ENCODE results near the gene SAMD4B. TPM values are rescaled to one million over a fixed set of nuclear protein-coding genes. Genes with fewer than 3 reads are reported as not detected.

The SAMD4B gene
- total RNA-seq, 2 experiments from 2014 or later = 59.4 to 60.0 TPM

DNA sequence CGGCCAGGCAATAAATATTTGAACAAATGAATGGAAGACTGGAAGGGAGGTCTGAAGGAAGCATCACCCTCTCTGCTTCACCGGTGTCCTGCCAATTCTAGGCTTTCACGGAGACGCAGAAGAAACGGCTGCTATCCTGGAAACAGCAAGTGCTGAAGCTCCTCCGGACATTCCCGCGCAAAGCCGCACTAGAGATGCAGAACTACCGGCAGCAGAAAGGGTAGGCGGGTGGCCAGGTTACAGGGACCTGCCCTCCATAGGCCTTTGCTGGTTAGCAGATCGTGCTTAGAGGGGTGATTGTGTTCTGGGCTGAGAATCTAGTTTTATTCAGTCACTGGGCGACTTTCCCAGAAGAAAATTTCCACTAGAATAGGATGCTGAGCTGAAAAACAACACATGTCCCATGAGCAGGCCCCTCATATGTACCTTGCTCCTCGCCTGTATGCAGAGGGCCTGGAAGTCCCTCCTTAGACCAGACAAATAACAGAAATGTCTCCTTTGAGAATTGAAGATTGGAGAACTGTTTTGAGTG is 37.7 kb downstream of the SAMD4B start:
- ChIA-PET POLR2A (no interaction called here), CTCF (ENCODE audit: unreplicated experiment) (no interaction called here)
- Histone ChIP-seq H3K79me2 (ENCODE audit: insufficient read depth, low read depth, low read length) (no peaks in the 10 kb centered on the region), H3K9me3 (ENCODE audit: low read length) (no peaks in the 10 kb centered on the region), H3K4me1 (ENCODE audit: insufficient read depth, low read length, poor library complexity, severe bottlenecking) (no peaks in the 10 kb centered on the region), H3K27ac (ENCODE audit: low read depth, low read length, poor library complexity, severe bottlenecking) (no peak overlapping the region), H3K4me3 (ENCODE audit: low read depth, low read length, poor library complexity, severe bottlenecking) (no peak overlapping the region), H3K4me2 (ENCODE audit: low read length) (no peak overlapping the region), H4K20me1 (ENCODE audit: insufficient read depth, low read length) (0 out of 2 replicates have a peak, but pooled peaks cover 3% of the 10 kb centered on the region), H2AFZ (ENCODE audit: low read length) (no peak overlapping the region), H3K36me3 (ENCODE audit: insufficient read depth, low read length) (peaks cover 89% of the 10 kb centered on the region), H3K9me2 (ENCODE audit: insufficient read depth, low read length) (no peaks in the 10 kb centered on the region)
- no peak for TF ChIP-seq EZH2phosphoT487 (IDR thresholded peaks at IDR 0.05; ENCODE audit: borderline replicate concordance, low read depth, low read length)
- TF ChIP-seq, protein P1, sequence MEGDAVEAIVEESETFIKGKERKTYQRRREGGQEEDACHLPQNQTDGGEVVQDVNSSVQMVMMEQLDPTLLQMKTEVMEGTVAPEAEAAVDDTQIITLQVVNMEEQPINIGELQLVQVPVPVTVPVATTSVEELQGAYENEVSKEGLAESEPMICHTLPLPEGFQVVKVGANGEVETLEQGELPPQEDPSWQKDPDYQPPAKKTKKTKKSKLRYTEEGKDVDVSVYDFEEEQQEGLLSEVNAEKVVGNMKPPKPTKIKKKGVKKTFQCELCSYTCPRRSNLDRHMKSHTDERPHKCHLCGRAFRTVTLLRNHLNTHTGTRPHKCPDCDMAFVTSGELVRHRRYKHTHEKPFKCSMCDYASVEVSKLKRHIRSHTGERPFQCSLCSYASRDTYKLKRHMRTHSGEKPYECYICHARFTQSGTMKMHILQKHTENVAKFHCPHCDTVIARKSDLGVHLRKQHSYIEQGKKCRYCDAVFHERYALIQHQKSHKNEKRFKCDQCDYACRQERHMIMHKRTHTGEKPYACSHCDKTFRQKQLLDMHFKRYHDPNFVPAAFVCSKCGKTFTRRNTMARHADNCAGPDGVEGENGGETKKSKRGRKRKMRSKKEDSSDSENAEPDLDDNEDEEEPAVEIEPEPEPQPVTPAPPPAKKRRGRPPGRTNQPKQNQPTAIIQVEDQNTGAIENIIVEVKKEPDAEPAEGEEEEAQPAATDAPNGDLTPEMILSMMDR (conservative IDR thresholded peaks at IDR 0.05; ENCODE audit: low read length) = no peak
- intact Hi-C loops (cut with micrococcal nuclease; ENCODE audit: unreplicated experiment) = no loop called here
- no peak for DNase-seq (ENCODE audit: low spot score)
- no TSS peak for BruUV-seq (replicated peaks)

DNA sequence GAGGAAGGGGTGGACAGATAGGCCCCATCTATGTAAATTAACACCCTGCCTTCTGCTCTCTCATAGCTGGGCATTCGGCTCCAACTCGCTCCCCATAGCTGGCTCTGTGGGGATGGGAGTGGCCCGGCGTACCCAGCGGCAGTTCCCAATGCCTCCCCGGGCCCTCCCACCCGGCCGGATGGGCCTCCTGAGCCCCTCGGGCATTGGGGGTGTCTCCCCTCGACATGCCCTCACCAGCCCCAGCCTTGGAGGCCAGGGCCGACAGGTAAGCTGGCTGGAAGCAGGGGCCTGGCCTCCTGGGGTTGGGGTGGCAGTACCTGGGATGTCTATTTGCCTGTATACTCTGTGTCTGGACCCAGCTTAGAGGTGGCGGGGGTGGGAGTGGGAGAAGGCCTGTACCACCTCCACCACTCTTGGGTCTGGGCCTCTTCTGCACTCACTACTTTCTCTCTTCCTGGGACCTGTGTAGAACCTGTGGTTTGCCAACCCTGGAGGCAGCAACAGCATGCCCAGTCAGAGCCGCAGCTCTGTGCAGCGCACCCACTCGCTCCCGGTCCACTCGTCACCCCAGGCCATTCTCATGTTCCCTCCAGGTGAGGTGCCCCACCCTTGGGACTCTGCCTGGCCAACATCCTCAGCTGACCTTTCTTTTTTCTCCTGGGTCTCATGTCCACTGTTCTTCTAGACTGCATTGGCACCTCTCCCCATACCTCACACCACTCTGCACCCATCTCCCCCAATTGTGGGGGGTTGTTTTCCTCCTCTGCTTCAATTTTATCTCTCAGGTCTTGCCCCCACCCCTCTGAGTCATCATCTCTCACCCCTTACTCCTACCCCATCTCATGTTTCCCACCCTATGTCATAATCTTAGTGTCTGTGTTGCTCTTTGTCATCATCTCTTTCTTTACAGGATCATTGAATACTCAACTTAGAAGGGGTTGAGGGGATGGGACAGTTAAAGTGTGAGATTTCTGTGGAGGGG is 38.6 kb downstream of the SAMD4B start:
- POLR2A ChIA-PET = no interaction called here
- no peak for TF ChIP-seq EZH2phosphoT487 (IDR thresholded peaks at IDR 0.05; ENCODE audit: borderline replicate concordance, low read depth, low read length)
- TF ChIP-seq, protein P1 (conservative IDR thresholded peaks at IDR 0.05; ENCODE audit: low read length) = no peak
- Histone ChIP-seq H3K9me3 (ENCODE audit: low read length) (no peaks in the 10 kb centered on the region), H2AFZ (ENCODE audit: low read length) (no peak overlapping the region), H3K9me2 (ENCODE audit: insufficient read depth, low read length) (no peaks in the 10 kb centered on the region), H4K20me1 (ENCODE audit: insufficient read depth, low read length) (0 out of 2 replicates have a peak, but pooled peaks cover 3% of the 10 kb centered on the region), H3K36me3 (ENCODE audit: insufficient read depth, low read length) (peaks cover 88% of the 10 kb centered on the region), H3K4me1 (ENCODE audit: insufficient read depth, low read length, poor library complexity, severe bottlenecking) (no peaks in the 10 kb centered on the region), H3K79me2 (ENCODE audit: insufficient read depth, low read depth, low read length) (no peaks in the 10 kb centered on the region), H3K4me2 (ENCODE audit: low read length) (no peak overlapping the region), H3K4me3 (ENCODE audit: low read depth, low read length, poor library complexity, severe bottlenecking) (no peak overlapping the region), H3K27ac (ENCODE audit: low read depth, low read length, poor library complexity, severe bottlenecking) (no peak overlapping the region)
- intact Hi-C loops (cut with micrococcal nuclease; ENCODE audit: unreplicated experiment) = no loop called here
- no TSS peak for BruUV-seq (replicated peaks)
- CTCF ChIA-PET (ENCODE audit: unreplicated experiment) = no interaction called here
- DNase-seq (ENCODE audit: low spot score) = no peak
